Measurements from ENCODE around the gene CHST11. TPM values are rescaled to one million over a fixed set of nuclear protein-coding genes. Genes with fewer than 3 reads are reported as not detected.

The CHST11 gene
- total RNA-seq, 4 donors from 2014 or later, result 5.7 to 15.7 (median 7.1) TPM

- TF ChIP-seq POLR2AphosphoS5 (IDR thresholded peaks at IDR 0.05) (no peak), CTCF (IDR thresholded peaks at IDR 0.05) (no peak), EP300 (IDR thresholded peaks at IDR 0.05) (no peak), POLR2A (IDR thresholded peaks at IDR 0.05; ENCODE audit: low read depth) (no peak)
- DNase-seq (ENCODE audit: extremely low spot score), result no peak
- H3K36me3 ChIP-seq, result no peaks in the 10 kb centered on the region
- H3K9me3 ChIP-seq, result peaks cover 0 to 8% (median 3%) of the 10 kb centered on the region in 4 donors
- H3K27ac ChIP-seq (replicated peaks in 1 of 4), result no peak overlapping the region
- WGBS, result 73% methylated on average over 3 of the region's 3 CpGs
- no peaks in the 10 kb centered on the region for H3K27me3 ChIP-seq
- no peak overlapping the region for H3K4me3 ChIP-seq
- intact Hi-C loops (cut with DNase I), result no loop called here
- H3K4me1 ChIP-seq, result peaks cover 0 to 2% (median 0%) of the 10 kb centered on the region in 4 donors
Observed at GRCh38 chr12:104638851-104639240, 182.1 kb downstream of the CHST11 start.

GRCh38 chr12:104640956-104641355, 184.2 kb downstream of the CHST11 start:
- Histone ChIP-seq H3K27ac (replicated peaks in 1 of 4) (no peak overlapping the region), H3K9me3 (peaks cover 0 to 8% (median 3%) of the 10 kb centered on the region in 4 donors), H3K27me3 (no peaks in the 10 kb centered on the region), H3K4me1 (peaks cover 0 to 9% (median 0%) of the 10 kb centered on the region in 4 donors), H3K36me3 (no peaks in the 10 kb centered on the region), H3K4me3 (no peak overlapping the region)
- TF ChIP-seq CTCF (IDR thresholded peaks at IDR 0.05), result no peak
- TF ChIP-seq EP300 (IDR thresholded peaks at IDR 0.05), result no peak
- TF ChIP-seq POLR2A (IDR thresholded peaks at IDR 0.05; ENCODE audit: low read depth), result no peak
- TF ChIP-seq POLR2AphosphoS5 (IDR thresholded peaks at IDR 0.05), result no peak
- WGBS, result 100% methylated on average over 1 of the region's 1 CpG
- intact Hi-C loops (cut with DNase I), result no loop called here
- DNase-seq (ENCODE audit: extremely low spot score), result no peak

- WGBS, result 72% methylated on average over 3 of the region's 3 CpGs
- Histone ChIP-seq H3K4me3 (no peak overlapping the region), H3K27ac (replicated peaks in 1 of 4) (no peak overlapping the region), H3K27me3 (no peaks in the 10 kb centered on the region), H3K36me3 (no peaks in the 10 kb centered on the region), H3K4me1 (peaks cover 0 to 9% (median 0%) of the 10 kb centered on the region in 4 donors), H3K9me3 (peaks cover 0 to 8% (median 3%) of the 10 kb centered on the region in 4 donors)
- no peak for TF ChIP-seq CTCF (IDR thresholded peaks at IDR 0.05)
- no peak for TF ChIP-seq POLR2A (IDR thresholded peaks at IDR 0.05; ENCODE audit: low read depth)
- no peak for TF ChIP-seq EP300 (IDR thresholded peaks at IDR 0.05)
- no peak for TF ChIP-seq POLR2AphosphoS5 (IDR thresholded peaks at IDR 0.05)
- DNase-seq (ENCODE audit: extremely low spot score), result no peak
- intact Hi-C loops (cut with DNase I), result no loop called here
Observed at GRCh38 chr12:104641862-104642261, 185.1 kb downstream of the CHST11 start.

GRCh38 chr12:104643093-104643818, 186.5 kb downstream of the CHST11 start:
- Histone ChIP-seq H3K27me3 (no peaks in the 10 kb centered on the region), H3K4me1 (peaks cover 0 to 9% (median 0%) of the 10 kb centered on the region in 4 donors), H3K36me3 (no peaks in the 10 kb centered on the region), H3K27ac (replicated peaks in 1 of 4) (no peak overlapping the region), H3K4me3 (no peak overlapping the region), H3K9me3 (peaks cover 0 to 8% (median 3%) of the 10 kb centered on the region in 4 donors)
- intact Hi-C loops (cut with DNase I), result no loop called here
- WGBS, result 88% methylated on average over 8 of the region's 8 CpGs
- no peak for DNase-seq (ENCODE audit: extremely low spot score)
- TF ChIP-seq EP300 (IDR thresholded peaks at IDR 0.05) (no peak), POLR2A (IDR thresholded peaks at IDR 0.05; ENCODE audit: low read depth) (no peak), POLR2AphosphoS5 (IDR thresholded peaks at IDR 0.05) (no peak), CTCF (IDR thresholded peaks at IDR 0.05) (no peak)

Data from esophagus muscularis mucosa (tissue), 4 donors.